Measurements from ENCODE around the gene IMMP2L. TPM values are rescaled to one million over a fixed set of nuclear protein-coding genes. Genes with fewer than 3 reads are reported as not detected.
A peak's percentile ranks its signal among the peaks of the same experiment; 100 is the strongest.

IMMP2L gene
- polyA plus RNA-seq, 1 of the 3 experiments (the other 2 are of a cell fraction) = 10.7 TPM

GRCh38 chr7:111107579-111107978, 454.7 kb downstream of the IMMP2L start:
- Histone ChIP-seq H3F3A (replicated peaks; ENCODE audit: insufficient read depth) (no peaks in the 10 kb centered on the region), H3K9me3 (no peaks in the 10 kb centered on the region), H3K27me3 (ENCODE audit: insufficient read depth) (no peaks in the 10 kb centered on the region), H3K27ac (ENCODE audit: low read depth in 2 of 2, low read length in 1 of 2) (peak overlapping the region in 1 of 2 experiments; percentile 91; a peak in 2 of 4 replicates), H3K9ac (no peak overlapping the region), H2AFZ (ENCODE audit: low read depth) (no peak overlapping the region), H3K9me2 (no peaks in the 10 kb centered on the region), H3K4me3 (ENCODE audit: low read depth in 2 of 2, low read length in 1 of 2) (no peak overlapping the region), H3K79me2 (ENCODE audit: insufficient read depth) (no peaks in the 10 kb centered on the region), H4K20me1 (ENCODE audit: insufficient read depth) (no peaks in the 10 kb centered on the region), H3K4me2 (peak overlapping the region; percentile 2; the same call in 1 of the 2 replicates), H3K4me1 (ENCODE audit: control insufficient read depth in 1 of 2, insufficient read depth in 2 of 2, low read depth in 1 of 2, low read length in 1 of 2) (peaks cover 25 to 40% of the 10 kb centered on the region in 2 experiments), H3K36me3 (replicated peaks in 1 of 2; ENCODE audit: control insufficient read depth in 1 of 2, insufficient read depth in 2 of 2, low read length in 1 of 2) (peaks cover 0 to 21% of the 10 kb centered on the region in 2 experiments)
- POLR2A ChIA-PET = no interaction called here
- TF ChIP-seq EZH2phosphoT487 (IDR thresholded peaks at IDR 0.05; ENCODE audit: borderline replicate concordance, low read depth) (no peak), MXI1 (IDR thresholded peaks at IDR 0.05; ENCODE audit: low read depth, low read length) (no peak), CHD2 (IDR thresholded peaks at IDR 0.05; ENCODE audit: low read length, partially characterized antibody) (no peak), GATA2 (CRISPR knock-in tag; IDR thresholded peaks at IDR 0.05) (no peak), CTCF (IDR thresholded peaks at IDR 0.05) (no peak), TCF12 (IDR thresholded peaks at IDR 0.05) (no peak), RCOR1 (IDR thresholded peaks at IDR 0.05; ENCODE audit: low read length) (no peak), USF1 (IDR thresholded peaks at IDR 0.05; ENCODE audit: borderline replicate concordance, low read depth) (no peak), EP300 (IDR thresholded peaks at IDR 0.05; ENCODE audit: borderline replicate concordance in 1 of 2, low read depth in 1 of 2, low read length in 1 of 2) (no peak), ELF1 (IDR thresholded peaks at IDR 0.05) (no peak), POLR2AphosphoS5 (IDR thresholded peaks at IDR 0.05; ENCODE audit: low read depth, low read length) (no peak), ZBTB33 (IDR thresholded peaks at IDR 0.05; ENCODE audit: borderline replicate concordance, low read depth) (no peak), REST (IDR thresholded peaks at IDR 0.05; ENCODE audit: low read depth, low read length) (no peak), SMC3 (IDR thresholded peaks at IDR 0.05; ENCODE audit: low read depth, low read length) (no peak), FOSL2 (IDR thresholded peaks at IDR 0.05; ENCODE audit: borderline replicate concordance, low read depth) (no peak), NRF1 (IDR thresholded peaks at IDR 0.05; ENCODE audit: low read depth, low read length) (no peak), MAX (IDR thresholded peaks at IDR 0.05; ENCODE audit: low read depth) (no peak; the same call in 1 of the 2 replicates)
- DNase-seq = no peak
- CTCF ChIA-PET = interaction anchor here (1.0 kb wide), 1 partner anchor 15 kb away, joined by 3 read pairs; no protein-coding TSS in a partner anchor
- 75% methylated on average over 1 of the region's 1 CpG for WGBS (ENCODE audit: low lambda C conversion rate)

All from SK-N-SH (cell line).